Measurements from ENCODE around the gene TNFAIP8.

Gene TNFAIP8

DNA sequence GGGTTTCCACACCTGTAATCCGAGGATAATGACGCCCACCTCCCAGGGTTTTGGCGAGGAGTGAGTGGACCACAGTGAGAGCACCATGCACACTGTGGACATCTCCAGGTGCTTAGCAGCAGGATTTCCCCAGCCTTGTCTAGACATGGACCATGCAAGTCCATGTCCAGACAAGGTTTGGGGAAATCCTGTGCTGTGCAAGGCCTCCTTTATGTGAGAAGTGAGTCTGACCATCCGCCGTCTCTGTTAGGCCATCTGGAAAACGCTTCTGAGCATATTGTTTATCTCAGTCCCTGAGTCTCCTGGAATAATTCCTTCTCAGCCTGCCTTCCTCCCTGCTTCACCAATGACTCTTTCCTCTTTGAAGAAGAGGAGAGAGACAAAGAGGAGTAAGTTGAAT lies 26.2 kb upstream of the TNFAIP8 start:
- no peak for DNase-seq

- DNase-seq = no peak
Observed at GRCh38 chr5:119330367-119331183, 25.2 kb upstream of the TNFAIP8 start.

DNA sequence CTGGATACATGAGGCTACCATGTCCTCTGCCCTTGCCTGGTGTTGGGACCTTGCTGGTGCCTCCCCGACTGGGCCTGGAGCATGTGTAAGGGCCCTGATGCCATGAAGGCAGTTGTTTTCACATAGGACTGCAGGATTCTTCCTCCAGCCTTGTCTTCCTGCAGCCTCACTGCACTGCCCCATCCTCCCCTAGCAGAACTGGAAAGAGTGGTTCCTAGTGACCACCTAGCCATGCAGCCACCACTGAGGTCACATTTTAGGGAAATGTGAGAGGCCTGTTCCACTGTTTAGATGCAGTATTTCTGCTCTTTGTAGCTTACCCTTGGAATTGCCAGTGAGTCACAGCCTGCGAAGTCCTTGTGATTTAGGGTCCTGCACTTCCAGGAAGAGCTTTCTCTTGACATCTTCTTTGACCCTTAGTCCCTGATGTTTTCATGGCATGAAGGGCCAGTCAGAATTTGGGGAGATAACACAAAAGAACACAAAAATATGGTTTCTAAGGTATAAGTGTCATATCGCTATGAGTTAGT lies 24.2 kb upstream of the TNFAIP8 start:
- no peak for DNase-seq

- DNase-seq = no peak
Observed at GRCh38 chr5:119332208-119332607, 23.6 kb upstream of the TNFAIP8 start.

DNA sequence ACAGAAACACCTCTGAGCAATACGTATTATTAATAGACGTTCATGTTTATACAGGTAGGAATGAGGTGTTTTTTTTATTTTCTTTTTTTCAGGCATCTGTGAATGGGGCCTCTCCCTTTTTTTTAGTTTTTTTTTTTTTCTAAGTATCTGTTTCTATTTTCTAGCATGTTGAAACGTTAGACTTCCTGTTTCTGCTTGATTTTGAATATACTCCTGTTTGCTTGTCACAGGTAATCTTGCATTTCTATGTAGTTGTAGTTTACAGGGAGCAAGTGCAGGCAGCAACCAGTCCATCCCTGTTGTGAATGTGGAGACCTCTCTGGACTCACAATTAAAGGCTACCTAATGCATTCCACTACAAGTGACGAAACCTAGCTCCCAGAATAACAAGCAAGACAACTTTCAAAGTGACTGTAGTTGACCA lies 22.8 kb upstream of the TNFAIP8 start:
- DNase-seq = no peak

GRCh38 chr5:119333421-119333851 lies 22.4 kb upstream of the TNFAIP8 start:
- no peak for DNase-seq

DNA sequence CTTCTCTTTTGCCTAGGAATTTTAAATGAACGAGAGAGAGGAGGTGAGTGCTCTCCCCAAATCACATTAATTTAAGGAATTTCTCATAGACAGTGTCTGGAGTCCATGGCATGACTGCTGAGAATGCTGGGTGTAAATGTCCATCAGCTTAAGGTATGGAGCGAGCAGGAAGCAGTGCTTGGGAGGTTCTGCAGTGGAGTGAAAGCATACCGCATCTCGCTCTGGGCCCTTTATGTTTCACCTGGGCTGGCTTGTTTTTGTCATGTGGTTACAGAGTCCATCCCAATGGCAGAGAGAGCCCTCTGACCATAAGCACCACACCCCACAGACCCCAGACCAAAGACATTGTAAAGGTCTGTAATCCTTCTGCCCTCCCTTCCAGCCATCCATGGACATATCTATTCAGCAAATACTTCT lies 20.6 kb upstream of the TNFAIP8 start:
- no peak for DNase-seq

DNA sequence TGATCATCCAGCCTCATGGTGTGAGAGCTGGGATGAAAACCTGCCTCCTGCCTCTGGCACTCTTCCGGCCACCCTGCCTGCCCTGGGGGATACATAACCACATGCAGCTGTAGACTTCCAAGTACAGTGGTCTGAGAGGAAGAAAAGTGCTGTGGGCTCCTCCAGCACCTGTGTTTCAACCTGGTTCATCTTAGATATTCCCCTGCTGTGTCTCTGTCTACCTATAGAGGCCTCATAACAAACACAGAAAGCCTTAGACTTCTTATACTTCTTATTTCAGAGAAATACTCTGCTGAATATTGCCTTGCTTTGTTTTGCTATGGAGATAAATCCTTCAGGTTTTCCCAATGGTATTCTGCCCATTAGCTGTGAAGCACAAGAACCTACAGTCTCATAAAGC lies 19.6 kb upstream of the TNFAIP8 start:
- no peak for DNase-seq

GRCh38 chr5:119336845-119337580 lies 18.8 kb upstream of the TNFAIP8 start:
- no peak for DNase-seq

DNA sequence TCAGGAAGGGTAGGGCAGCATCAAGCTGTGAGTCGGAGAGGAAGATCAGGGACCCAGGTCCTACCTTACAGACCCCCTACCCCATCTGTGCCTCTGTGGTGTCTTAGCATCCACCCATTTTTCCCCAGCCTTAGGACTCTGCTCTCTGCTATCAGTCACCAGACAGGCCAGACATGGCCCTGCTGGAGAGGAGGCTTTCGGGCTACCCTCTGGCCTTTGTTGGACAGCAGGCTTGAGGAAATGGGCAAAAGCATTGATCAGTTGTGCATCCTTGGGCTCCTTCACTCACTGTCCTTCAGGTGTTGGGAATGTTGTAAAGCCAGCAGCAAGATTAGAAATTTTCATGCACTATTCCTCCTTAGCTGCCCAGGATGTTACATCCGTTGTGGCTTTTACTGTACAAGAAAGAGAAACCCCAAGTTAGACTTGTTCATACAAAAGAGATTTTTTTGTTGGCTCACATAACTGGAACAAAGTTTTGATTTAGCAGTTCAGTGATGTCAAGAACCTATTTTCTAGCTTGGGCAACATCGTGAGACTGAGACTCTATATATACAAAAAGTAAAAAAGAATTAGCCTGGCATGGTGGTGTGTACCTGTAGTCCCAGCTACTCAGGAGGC lies 17.4 kb upstream of the TNFAIP8 start:
- no peak for DNase-seq

DNA sequence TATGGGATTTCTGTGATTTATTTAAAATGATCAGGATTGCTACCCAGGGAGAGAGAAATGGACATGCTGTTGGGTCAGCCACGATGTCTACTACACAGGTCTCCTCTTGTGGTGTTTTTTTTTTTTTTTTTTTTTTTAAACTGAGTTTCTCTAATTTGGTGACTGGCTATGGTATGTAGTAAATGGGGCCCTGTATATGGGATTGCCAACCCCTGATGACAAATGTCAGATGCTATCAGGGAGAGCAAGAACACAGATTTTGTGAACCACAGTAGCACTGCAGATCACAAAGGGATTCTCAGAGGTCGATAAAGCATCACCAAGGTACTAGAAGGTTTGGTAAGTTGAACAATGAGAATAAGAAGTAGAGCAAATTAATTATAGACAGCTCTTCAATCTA lies 16.5 kb upstream of the TNFAIP8 start:
- DNase-seq = no peak

DNA sequence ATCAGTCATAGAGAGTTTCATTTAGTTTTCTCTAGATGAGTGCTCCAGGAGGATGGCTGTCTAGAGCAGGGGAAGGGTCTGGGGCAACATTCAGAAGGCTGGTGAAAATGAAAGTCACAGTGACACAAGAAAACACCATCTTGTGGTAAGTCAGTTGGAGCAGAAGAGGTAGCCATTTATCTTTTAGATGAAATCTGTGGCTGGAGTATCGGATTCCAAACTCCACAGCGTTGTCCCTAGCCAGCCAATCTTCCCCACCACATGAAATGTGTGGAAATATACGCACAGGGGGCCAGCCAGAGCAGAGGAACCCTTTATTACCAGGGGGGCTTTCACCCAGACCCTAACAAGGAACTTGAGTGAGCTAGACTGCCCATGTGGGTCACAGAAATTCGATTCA lies 15.9 kb upstream of the TNFAIP8 start:
- DNase-seq = no peak

GRCh38 chr5:119340597-119341218 lies 15.1 kb upstream of the TNFAIP8 start:
- DNase-seq = no peak

GRCh38 chr5:119341452-119342349 lies 14.1 kb upstream of the TNFAIP8 start:
- DNase-seq = no peak

GRCh38 chr5:119342406-119342805 lies 13.4 kb upstream of the TNFAIP8 start:
- DNase-seq = no peak

DNA sequence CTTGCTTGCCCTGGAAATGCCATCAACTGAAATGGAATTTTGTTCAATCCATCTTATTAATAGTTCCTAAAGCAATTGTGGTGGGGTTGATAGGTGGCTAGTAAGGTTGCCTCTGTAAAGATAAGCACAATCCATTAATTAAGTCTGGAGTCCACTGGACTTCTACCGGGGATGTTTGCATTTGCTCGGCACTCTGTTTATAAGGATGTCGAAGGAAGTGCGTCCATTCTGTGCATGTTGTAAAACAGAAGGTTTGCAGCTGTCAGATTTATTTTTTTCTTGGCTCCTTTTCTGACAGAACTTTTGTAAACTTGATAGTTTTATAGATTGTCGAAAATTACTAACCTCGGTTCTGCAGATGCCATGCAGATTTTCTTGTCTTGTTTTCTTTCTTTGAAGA lies 12.8 kb upstream of the TNFAIP8 start:
- no peak for DNase-seq

DNA sequence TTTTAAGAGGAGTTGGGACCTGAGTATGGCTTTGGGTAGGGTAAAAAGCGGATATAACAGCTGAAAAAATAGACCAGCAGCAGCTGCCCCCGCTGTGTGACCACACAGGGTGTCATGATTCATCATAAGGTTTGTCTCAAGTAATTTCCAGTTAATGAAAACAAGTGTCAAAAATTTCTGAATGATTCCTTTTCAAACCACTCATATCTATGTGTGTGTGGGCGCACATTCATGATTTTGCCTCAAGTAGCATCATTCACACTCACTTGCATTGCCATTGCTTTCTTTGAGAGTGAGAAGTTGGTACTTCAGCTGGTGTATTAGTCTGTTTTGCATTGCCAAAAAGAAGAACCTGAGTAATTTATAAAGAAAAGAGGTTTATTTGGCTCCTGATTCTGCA lies 12.1 kb upstream of the TNFAIP8 start:
- no peak for DNase-seq

DNA sequence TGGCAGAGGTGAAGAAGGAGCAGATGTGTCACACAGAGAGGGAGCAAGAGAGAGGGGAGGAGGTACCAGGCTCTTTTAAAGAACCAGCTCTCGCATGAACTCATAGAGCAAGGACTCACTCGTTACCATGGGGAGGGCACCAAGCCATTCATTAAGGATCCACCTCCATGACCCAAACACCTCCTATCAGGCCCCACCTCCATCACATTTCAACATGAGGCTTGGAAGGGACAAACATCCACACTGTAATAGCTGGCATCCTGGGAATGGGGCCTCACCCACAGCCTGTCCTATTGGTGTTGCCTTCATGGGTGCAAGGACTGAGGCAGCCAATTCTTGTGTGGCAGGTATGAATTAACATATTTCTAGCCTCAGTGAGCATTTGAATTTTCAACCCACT lies 11.6 kb upstream of the TNFAIP8 start:
- no peak for DNase-seq

DNA sequence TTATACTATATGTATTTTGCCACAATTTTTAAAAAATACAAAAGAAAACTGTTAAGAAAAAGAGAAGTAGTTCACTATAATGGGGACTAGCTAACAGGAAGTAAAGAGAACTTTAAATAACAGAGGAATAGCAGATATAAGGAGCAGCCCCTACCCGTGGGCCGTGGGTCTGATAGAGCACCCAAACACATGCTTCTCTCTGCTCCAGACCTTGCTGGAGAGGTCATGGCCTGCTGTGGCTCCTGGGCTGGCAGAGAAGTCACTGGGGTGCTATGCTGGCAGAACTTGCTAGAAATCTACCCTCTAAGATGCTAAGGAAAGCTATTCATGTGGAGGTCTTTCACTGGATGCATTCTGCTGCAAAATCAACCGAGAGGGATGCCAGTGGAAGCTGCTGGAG lies 10.0 kb upstream of the TNFAIP8 start:
- DNase-seq = no peak

GRCh38 chr5:119346394-119346793 lies 9.4 kb upstream of the TNFAIP8 start:
- DNase-seq = no peak

DNA sequence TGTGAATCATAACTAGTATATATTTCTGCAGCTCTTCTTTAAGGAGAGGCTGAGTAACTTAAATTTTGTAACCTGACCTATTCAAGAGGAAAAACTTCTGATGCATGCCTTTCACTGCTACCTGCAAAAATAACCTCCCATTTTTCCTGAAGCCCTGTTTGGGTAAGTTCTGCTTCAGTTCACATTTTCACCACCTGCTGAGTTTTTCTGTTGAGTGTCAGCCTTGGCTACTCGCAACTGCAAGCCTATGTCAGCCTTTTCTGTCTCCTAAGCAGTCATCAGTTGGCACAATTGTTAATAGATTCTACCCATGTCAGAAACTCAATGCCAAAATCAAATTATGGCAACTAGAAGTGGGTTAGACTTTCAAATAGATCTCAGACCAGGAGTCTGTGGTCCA lies 8.2 kb upstream of the TNFAIP8 start:
- no peak for DNase-seq

- DNase-seq = no peak
Observed at GRCh38 chr5:119347991-119348390, 7.8 kb upstream of the TNFAIP8 start.
